Measurements from ENCODE around the gene NEU4.
"Not testable (repeated sequence)": the region's sequence is repeated elsewhere in the genome, so short reads cannot be mapped to it uniquely, and the experiment has no call there.

The NEU4 gene

DNA sequence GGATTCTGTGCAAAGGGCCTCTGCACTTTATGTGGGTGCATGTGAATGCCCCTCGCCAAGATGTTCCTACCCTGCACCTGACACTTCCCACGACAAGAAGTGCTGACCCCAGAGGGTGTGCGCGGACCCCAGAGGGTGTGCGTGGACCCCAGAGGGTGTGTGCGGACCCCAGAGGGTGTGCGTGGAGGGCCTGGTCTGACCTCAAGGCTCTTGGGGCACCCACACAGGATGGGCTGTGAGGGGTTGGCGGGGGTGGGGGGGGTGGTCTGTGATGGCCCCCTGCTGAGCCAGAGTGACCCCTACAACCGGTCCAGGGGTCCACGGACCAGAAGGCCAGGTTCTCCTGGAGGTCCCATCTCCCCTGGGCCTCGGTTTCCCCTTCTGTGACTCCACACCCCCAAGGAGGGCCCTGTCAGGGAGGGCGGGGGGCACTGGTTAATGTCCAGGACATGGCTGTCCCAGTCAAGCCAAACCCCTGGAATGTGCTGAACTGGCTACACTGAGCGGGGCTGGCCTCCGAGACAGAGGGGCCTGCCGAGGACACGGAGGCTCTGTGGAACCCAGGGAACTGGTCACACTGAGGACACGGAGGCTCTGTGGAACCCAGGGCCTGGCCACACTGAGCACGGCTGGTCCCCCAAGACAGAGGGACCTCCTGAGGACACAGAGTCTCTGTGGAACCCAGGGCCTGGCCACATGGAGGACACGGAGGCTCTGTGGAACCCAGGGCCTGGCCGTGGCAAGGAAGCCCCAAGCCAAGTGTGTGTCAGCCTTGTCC lies 3.1 kb downstream of the NEU4 start:
- FAIRE-seq = no peak
- DNase-seq (ENCODE audit: extremely low spot score, insufficient read length, low read depth) = no peak

DNA sequence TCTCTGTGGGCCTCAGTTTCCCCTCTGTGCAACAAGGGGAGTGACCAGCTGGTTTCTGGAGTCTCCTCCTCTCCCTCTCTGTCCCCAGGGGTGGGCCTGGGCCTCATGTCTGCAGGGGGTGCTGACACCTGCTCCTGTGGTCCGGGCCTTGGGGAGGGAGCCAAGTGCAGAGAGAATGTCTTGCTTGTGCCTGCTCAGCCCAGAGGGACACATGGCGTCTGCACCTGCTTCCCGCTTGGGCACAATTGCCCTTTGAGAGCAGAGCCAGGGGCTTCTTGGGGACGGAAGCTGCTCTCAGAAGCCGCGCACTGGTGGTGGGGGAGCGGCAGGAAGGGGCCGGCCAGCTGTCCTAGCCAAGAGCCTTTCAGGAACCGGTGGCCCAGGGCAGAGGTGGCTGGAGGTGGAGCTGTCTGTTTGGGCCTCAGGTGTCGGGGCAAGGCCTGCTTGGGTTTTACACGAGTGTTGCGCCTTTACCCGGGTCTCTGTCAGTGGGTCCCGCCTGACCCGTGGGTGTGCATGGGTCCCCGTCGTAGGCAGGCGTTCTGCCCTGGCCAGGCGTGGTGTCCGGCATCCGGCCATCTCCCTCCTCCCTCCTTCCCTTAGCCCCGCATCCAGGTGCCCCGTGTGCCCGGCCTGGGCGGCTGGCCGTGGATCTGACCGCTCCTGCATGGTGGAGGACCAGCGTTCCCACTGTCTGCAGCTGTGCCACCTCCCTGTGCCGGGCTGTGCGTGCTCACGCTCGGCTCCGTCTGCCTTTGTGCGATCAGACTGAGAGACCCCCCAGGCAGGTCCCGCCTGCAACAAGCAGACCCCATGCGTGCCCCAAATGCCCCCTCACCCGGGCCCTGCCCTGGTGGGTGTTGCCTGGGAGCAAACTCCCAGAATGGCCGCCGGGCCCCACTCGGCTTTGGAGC lies 4.0 kb downstream of the NEU4 start:
- no peak for FAIRE-seq
- no peak for DNase-seq (ENCODE audit: extremely low spot score, insufficient read length, low read depth)

DNA sequence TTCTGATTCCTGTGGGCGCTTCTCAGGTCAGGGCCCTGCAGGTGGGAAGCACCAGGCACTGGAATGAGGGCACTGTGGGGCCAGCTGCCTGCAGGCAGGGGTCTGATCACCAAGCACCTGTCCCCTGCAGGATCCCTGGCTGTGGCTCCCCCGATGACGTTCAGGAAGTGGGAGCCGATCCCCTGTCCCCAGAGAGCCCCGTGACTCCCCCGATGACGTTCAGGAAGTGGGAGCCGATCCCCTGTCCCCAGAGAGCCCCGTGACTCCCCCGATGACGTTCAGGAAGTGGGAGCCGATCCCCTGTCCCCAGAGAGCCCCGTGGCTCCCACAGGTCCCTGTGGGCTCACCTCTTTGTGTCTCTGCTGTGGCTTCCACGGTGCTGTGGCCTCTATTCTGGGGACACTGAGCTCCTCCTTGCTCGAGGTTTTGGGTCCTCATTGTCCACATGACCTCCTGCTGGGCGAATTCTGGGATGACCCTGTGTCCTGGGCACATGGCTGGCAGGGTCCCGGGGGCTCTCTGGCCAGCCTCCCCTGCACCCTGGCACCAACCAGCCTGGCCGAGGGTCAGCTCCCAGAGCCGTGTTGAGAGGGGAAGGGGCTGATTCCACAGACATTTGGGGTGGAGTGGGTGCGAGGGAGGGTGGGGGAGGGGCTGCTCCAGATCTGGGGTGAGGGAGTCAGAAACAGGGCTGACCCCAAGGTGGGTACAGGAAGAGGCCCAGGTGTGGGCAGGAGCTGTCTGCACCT lies 4.8 kb downstream of the NEU4 start:
- FAIRE-seq (no peak), DNase-seq (ENCODE audit: extremely low spot score, insufficient read length, low read depth) (no peak)

DNA sequence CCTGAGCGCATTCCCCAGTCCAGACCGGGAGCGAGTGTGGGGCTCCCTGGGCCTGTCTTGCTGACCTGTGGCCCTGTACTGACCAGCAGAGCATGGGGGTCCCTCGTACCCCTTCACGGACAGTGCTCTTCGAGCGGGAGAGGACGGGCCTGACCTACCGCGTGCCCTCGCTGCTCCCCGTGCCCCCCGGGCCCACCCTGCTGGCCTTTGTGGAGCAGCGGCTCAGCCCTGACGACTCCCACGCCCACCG lies 5.3 kb downstream of the NEU4 start:
- DNase-seq (ENCODE audit: extremely low spot score, insufficient read length, low read depth) = no peak
- no peak for FAIRE-seq

DNA sequence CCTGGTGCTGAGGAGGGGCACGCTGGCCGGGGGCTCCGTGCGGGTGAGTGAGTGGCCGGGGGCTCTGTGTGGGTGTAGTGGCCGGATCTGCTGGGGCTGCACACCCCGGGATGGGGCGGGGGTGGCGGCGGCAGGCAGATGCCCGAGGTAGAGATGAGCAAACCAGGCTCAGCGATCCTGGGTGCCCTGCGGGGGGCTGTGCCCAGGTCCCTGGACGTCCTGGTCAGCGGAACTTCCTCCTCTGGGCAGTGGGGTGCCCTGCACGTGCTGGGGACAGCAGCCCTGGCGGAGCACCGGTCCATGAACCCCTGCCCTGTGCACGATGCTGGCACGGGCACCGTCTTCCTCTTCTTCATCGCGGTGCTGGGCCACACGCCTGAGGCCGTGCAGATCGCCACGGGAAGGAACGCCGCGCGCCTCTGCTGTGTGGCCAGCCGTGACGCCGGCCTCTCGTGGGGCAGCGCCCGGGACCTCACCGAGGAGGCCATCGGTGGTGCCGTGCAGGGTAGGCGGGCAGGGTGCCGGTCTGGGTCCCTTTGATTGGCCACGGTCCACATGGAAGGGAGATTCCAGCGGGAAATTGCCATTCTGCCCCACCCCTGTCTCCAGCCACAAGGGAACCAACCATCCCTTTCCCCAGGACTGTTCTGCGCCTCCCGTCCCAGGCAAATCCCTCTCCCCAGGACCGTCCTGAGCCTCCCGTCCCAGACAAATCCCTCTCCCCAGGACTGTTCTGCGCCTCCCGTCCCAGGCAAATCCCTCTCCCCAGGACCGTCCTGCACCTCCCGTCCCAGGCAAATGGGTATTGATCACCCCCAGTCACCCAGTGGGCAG lies 5.9 kb downstream of the NEU4 start:
- DNase-seq (ENCODE audit: extremely low spot score, insufficient read length, low read depth) = no peak
- FAIRE-seq = no peak

DNA sequence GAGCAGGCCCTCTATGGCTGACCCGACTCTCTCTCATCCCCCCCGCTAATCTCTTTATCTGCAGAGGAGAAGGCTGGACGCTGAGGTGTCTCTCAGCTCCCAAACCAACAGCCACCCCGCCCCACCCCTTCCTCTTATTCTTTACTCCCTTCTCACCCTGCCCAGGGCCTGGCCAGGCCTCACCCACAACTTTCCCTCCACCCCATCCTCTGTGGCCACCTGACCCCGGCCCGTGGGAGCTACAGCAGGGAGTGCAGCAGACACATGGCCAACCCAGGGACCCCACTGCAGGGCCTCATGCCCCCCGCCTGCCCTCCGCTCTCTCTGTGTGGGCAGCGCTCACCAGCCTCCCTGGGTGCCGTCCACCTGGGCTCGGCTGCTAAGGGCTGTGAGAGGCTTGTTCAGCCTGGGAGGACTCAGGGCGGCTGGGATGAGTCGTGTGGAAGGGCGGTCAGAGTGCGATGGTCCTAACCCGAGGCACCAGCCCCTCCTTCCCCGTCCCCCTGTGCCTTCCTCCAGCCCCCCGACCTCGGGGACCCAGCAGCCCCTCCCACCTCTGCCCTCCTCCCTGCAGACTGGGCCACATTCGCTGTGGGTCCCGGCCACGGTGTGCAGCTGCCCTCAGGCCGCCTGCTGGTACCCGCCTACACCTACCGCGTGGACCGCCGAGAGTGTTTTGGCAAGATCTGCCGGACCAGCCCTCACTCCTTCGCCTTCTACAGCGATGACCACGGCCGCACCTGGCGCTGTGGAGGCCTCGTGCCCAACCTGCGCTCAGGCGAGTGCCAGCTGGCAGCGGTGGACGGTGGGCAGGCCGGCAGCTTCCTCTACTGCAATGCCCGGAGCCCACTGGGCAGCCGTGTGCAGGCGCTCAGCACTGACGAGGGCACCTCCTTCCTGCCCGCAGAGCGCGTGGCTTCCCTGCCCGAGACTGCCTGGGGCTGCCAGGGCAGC lies 6.8 kb downstream of the NEU4 start:
- no peak for FAIRE-seq
- DNase-seq (ENCODE audit: extremely low spot score, insufficient read length, low read depth) = no peak

DNA sequence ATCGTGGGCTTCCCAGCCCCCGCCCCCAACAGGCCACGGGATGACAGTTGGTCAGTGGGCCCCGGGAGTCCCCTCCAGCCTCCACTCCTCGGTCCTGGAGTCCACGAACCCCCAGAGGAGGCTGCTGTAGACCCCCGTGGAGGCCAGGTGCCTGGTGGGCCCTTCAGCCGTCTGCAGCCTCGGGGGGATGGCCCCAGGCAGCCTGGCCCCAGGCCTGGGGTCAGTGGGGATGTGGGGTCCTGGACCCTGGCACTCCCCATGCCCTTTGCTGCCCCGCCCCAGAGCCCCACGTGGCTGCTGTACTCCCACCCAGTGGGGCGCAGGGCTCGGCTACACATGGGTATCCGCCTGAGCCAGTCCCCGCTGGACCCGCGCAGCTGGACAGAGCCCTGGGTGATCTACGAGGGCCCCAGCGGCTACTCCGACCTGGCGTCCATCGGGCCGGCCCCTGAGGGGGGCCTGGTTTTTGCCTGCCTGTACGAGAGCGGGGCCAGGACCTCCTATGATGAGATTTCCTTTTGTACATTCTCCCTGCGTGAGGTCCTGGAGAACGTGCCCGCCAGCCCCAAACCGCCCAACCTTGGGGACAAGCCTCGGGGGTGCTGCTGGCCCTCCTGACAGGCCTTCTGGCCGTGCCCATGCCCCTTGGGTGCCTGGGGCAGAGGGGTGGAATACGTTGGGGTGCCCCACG lies 7.6 kb downstream of the NEU4 start:
- no peak for FAIRE-seq
- no peak for DNase-seq (ENCODE audit: extremely low spot score, insufficient read length, low read depth)

DNA sequence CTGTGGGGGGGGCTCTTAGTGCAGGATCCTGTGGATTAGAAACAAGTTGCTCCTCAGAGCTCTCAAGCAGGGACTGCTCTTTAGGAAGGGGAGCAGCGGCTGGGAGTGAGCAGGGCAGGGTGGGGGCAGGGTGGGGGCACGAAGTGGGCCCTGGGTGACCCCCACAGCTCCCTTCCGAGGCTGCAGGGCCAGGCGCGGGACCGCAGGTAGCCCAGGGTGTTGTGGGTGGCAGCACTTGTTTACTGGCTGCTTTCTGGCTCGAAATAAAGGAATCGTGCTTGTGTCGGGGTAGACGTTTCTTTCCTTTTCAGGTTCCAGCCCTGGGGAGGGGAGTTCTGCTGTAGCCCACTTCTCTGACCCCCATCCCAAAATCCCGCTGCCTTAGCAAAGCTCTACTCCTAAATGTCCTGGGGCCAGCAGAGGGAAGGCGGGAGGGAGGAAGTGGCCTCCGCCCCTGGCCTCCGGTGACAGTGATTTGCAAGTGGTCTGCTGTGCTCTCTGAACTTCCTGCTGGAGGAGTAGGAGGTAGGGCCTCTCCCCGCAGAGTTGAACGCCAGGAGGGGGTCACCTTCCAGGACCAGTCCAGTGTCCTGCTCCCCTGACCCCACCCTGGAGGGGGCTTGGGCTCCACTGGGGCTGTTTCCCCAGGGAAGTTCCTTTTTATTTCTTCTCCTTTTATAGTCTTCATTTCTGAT lies 8.3 kb downstream of the NEU4 start:
- no peak for DNase-seq (ENCODE audit: extremely low spot score, insufficient read length, low read depth)
- FAIRE-seq = peak; percentile 54

DNA sequence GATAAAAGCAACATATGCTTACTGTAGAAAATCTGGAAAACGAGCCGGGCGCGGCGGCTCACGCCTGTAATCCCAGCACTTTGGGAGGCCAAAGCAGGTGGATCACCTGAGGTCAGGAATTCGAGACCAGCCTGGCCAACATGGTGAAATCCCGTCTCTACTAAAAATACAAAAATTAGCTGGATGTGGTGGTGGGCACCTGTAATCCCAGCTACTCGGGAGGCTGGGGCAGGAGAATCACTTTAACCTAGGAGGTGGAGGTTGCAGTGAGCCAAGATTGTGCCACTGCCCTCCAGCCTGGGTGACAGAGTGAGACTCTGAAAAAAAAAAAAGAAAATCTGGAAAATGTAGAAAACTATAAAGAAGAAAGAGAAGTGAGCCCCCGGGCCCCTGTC lies 8.8 kb downstream of the NEU4 start:
- not testable (repeated sequence) for FAIRE-seq; DNase-seq (ENCODE audit: extremely low spot score, insufficient read length, low read depth)

DNA sequence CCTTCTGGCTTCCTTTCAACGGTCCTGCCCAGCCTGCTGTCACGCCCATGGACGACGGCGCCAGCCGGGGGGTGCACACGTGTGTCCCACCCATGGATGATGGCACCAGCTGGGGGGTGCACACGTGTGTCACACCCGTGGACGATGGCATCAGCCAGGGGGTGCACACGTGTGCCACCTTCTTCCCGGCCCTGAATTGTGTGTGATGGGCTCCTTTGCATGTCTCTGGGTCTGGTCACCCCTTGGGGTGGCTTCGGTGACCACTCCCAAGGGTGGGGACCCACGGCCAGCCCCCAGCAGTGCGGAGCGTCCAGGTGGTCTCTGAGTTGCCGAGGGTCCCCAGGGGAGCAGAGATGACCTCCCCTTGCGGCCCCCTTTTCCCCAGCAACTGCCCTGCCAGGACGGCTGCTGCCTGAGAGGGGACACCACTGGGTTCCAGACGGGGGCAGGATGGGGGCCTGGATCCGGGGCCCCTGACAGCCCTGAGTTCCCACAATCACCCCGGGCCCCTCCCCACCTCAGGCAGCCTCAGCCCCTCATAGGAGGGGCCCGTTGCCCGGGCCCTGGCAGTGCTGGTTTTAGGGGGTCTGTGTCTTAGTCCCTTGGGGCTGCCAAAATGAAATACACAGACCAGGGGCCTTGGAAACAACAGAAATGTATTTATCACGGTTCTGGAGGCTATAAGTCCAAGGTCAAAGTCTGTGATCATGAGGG lies 9.4 kb downstream of the NEU4 start:
- no peak for DNase-seq (ENCODE audit: extremely low spot score, insufficient read length, low read depth)
- no peak for FAIRE-seq

DNA sequence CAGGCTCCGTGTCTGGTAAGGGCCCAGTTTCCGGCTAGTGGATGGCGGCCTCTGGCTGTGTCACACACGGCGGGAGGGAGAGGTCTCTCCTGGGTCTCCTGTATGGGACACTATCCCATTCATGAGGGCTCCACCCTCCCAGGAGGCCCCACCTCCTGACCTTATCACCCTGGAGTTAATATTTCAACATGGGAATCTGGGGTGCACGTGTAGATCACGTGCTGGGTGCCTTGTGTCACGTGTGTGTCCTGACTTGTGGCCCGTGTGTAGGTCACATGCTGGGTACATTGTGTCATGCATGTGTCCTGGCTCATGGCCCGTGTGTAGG lies 9.9 kb downstream of the NEU4 start:
- DNase-seq (ENCODE audit: extremely low spot score, insufficient read length, low read depth) (no peak), FAIRE-seq (no peak)

DNA sequence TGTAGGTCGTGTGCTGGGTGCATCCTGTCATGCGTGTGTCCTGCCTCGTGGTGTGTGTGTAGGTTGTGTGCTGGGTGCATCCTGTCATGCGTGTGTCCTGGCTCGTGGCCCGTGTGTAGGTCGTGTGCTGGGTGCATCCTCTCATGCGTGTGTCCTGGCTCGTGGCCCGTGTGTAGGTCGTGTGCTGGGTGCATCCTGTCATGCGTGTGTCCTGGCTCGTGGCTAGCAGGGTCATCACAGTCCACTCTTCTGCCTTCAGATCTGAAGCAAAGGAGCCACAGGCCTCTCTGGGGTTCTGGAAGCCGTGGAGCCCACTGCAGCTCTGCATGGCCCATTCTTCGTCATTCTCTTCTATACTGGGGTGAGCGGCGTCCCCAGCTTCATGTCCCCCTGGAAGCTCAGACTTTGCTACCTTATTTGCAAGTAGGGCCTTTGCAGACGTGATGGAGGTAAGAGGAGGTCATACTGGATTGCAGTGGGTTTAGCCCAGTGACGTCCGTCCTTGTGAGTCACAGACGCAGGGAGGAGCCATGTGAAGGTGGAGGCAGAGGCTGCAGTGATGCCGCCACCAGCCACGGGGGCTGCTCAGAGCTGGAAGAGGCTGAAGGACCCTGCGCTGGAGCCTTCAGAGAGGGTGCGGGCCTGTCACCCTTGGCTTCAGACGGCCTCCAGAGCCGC lies 11.1 kb downstream of the NEU4 start:
- FAIRE-seq; DNase-seq (ENCODE audit: extremely low spot score, insufficient read length, low read depth): not testable (repeated sequence)

DNA sequence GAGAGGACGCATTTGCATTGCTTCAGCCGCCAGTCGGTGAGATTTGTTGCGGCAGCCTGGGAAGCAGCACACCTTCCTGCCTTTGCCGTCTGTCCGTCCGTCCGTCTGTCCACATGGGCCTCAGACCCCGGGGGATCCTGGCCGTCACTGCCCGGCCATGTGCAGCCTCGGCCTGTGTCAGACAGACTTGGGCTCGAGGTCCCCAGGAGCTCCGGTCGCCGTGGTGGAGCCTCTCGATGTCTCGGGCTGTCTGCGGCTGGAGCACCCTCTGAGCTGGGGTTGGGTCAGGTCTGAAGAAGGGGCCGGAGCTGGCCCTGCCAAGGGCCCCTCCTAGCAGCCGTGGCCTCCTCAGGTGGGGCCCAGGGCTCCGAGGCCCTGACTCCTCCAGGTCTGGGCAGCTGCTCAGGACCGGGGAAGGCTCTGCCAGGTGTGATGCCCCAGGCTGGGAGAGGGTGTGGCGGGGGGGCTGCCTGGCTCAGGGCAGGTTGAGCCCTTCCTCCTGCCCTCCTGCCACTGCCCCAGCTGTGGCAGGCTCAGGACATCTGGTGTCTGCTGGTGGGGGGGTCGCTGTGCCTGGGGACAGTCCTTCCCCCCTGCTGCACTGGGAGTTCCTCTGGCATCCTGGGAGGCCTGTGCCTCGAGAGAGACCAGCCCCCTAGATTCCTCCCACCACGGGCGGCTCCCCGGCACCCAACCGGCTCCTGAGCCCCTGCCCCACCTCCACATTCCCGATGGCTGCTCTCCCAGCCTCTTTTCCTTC lies 11.8 kb downstream of the NEU4 start:
- DNase-seq (ENCODE audit: extremely low spot score, insufficient read length, low read depth) (no peak), FAIRE-seq (no peak)

DNA sequence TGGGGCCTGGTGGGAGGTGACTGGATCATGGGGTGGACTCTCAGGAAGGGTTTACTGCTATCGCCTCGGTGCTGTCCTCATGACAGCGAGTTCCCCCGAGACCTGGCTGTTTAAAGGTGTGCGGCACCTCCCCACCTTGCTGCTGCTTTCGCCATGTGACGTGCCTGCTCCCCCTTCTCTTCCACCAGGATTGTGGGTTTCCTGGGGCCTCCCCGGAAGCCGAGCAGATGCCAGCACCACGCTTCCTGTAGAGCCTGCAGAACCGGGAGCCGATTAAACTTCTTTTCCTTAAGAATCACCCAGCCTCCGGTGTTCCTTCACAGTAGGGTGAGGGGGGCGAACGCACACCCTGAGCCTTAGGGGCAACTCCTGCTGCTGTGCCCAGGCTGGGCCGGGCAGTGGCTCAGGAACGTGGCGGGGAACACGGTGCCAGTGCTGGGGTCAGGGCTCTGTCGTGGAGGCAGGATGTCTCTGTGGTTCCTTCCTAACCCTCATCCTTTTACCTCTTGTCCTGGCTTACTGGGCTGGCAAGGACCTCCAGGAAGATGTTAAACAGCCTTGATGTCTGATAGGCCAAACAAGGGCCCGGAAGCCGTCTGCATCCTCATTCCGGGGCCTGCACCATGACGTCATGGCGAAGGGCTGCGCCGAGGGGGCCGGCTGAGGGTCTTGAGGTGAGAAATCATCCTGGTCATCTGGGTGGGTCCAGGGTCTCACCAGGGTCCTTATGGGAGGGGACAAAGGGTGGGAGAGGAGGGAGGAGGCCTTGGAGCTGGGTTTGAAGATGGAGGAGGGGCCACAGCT lies 12.7 kb downstream of the NEU4 start:
- FAIRE-seq = no peak
- DNase-seq (ENCODE audit: extremely low spot score, insufficient read length, low read depth) = no peak

DNA sequence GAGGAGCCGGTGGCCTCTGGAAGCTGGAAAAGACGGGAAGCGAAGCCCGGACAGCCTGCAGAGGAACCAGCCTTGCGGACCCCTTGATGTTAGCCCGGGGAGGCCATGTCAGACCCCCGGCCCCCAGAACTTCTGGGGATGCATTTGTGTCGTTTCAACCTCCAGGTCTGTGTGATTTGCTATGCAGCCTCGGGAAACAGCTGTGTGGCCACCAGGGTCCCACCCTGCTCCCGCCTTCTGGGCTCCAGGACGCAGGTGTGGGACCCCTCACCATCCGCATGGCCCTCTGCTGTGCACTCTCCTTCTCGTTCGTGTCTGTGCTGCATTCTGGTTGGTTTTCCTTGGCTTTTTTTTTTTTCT lies 13.3 kb downstream of the NEU4 start:
- FAIRE-seq (no peak), DNase-seq (ENCODE audit: extremely low spot score, insufficient read length, low read depth) (no peak)

Measured in GM18507 (cell line).